ENCODE results near the gene TLX2. TPM values are rescaled to one million over a fixed set of nuclear protein-coding genes. Genes with fewer than 3 reads are reported as not detected.
A peak's percentile ranks its signal among the peaks of the same experiment; 100 is the strongest.
"Not testable (repeated sequence)": the region's sequence is repeated elsewhere in the genome, so short reads cannot be mapped to it uniquely, and the experiment has no call there.

Gene TLX2
- total RNA-seq, 2 donors from 2014 or later = 0.12 to 0.40 TPM

GRCh38 chr2:74556159-74556558 is 41.9 kb downstream of the TLX2 start:
- H3K9ac ChIP-seq (ENCODE audit: low read depth in 2 of 2, low read length in 2 of 2) = peak overlapping the region in 1 of 2 donors; percentile 6

GRCh38 chr2:74556831-74557370 is 42.7 kb downstream of the TLX2 start:
- Histone ChIP-seq H3K36me3 (no peaks in the 10 kb centered on the region), H3K4me3 (no peak overlapping the region), H3K4me1 (no peaks in the 10 kb centered on the region), H3K9ac (ENCODE audit: low read depth in 2 of 2, low read length in 2 of 2) (no peak overlapping the region), H3K9me3 (no peaks in the 10 kb centered on the region), H3K27ac (no peak overlapping the region), H3K27me3 (no peaks in the 10 kb centered on the region)
- intact Hi-C loops (cut with DNase I) = no loop called here
- no peak for TF ChIP-seq CTCF (IDR thresholded peaks at IDR 0.05)
- DNase-seq = no peak

More at GRCh38 chr2:74556159-74556558, 41.9 kb downstream of the TLX2 start:
- Histone ChIP-seq H3K36me3 (no peaks in the 10 kb centered on the region), H3K4me3 (no peak overlapping the region), H3K27me3 (no peaks in the 10 kb centered on the region), H3K4me1 (no peaks in the 10 kb centered on the region), H3K27ac (no peak overlapping the region), H3K9me3 (no peaks in the 10 kb centered on the region)
- intact Hi-C loops (cut with DNase I) = no loop called here
- no peak for DNase-seq
- TF ChIP-seq CTCF (IDR thresholded peaks at IDR 0.05) = no peak

- Histone ChIP-seq H3K4me3 (no peak overlapping the region), H3K4me1 (no peaks in the 10 kb centered on the region), H3K36me3 (no peaks in the 10 kb centered on the region), H3K27me3 (no peaks in the 10 kb centered on the region), H3K9ac (ENCODE audit: low read depth in 2 of 2, low read length in 2 of 2) (peak overlapping the region in 1 of 2 donors; percentile 27), H3K9me3 (no peaks in the 10 kb centered on the region), H3K27ac (peak overlapping the region; percentile 40)
- intact Hi-C loops (cut with DNase I) = no loop called here
- no peak for DNase-seq
- no peak for TF ChIP-seq CTCF (IDR thresholded peaks at IDR 0.05)
Measured at GRCh38 chr2:74558284-74559230, 44.3 kb downstream of the TLX2 start.

GRCh38 chr2:74559912-74560311 is 45.7 kb downstream of the TLX2 start:
- peak; percentile 27 for DNase-seq
- H3K27me3 ChIP-seq = no peaks in the 10 kb centered on the region
- no peak for TF ChIP-seq CTCF (IDR thresholded peaks at IDR 0.05)
- no peaks in the 10 kb centered on the region for H3K36me3 ChIP-seq
- no peak overlapping the region for H3K4me3 ChIP-seq
- intact Hi-C loops (cut with DNase I) = no loop called here
- H3K9ac ChIP-seq (ENCODE audit: low read depth in 2 of 2, low read length in 2 of 2) = no peak overlapping the region
- H3K9me3 ChIP-seq = no peaks in the 10 kb centered on the region
- H3K27ac ChIP-seq = no peak overlapping the region
- H3K4me1 ChIP-seq = no peaks in the 10 kb centered on the region

GRCh38 chr2:74560591-74560990 is 46.3 kb downstream of the TLX2 start:
- no peaks in the 10 kb centered on the region for H3K9me3 ChIP-seq
- no peak for TF ChIP-seq CTCF (IDR thresholded peaks at IDR 0.05)
- no peak overlapping the region for H3K4me3 ChIP-seq
- no peak overlapping the region for H3K27ac ChIP-seq
- H3K4me1 ChIP-seq = no peaks in the 10 kb centered on the region
- DNase-seq = no peak
- H3K36me3 ChIP-seq = no peaks in the 10 kb centered on the region
- no peaks in the 10 kb centered on the region for H3K27me3 ChIP-seq
- intact Hi-C loops (cut with DNase I) = no loop called here
- H3K9ac ChIP-seq (ENCODE audit: low read depth in 2 of 2, low read length in 2 of 2) = no peak overlapping the region

- H3K27ac ChIP-seq; H3K4me3 ChIP-seq; DNase-seq; H3K9ac ChIP-seq (ENCODE audit: low read depth in 2 of 2, low read length in 2 of 2); H3K9me3 ChIP-seq; H3K36me3 ChIP-seq; H3K4me1 ChIP-seq; intact Hi-C loops (cut with DNase I); H3K27me3 ChIP-seq: not testable (repeated sequence)
Measured at GRCh38 chr2:74561022-74561421, 46.8 kb downstream of the TLX2 start.
